Activated naive CD4-positive, alpha-beta T cell treated with anti-CD3 and anti-CD28 coated beads, Interleukin-2, amount 50 U/mL, for 16 hours (primary cell): ENCODE results near the gene PLA2G4A.

Source experiments
- DNase-seq: peaks from one replicate; pipeline ENCODE4 v3.0.0-alpha.2; 2020

The PLA2G4A gene

DNA sequence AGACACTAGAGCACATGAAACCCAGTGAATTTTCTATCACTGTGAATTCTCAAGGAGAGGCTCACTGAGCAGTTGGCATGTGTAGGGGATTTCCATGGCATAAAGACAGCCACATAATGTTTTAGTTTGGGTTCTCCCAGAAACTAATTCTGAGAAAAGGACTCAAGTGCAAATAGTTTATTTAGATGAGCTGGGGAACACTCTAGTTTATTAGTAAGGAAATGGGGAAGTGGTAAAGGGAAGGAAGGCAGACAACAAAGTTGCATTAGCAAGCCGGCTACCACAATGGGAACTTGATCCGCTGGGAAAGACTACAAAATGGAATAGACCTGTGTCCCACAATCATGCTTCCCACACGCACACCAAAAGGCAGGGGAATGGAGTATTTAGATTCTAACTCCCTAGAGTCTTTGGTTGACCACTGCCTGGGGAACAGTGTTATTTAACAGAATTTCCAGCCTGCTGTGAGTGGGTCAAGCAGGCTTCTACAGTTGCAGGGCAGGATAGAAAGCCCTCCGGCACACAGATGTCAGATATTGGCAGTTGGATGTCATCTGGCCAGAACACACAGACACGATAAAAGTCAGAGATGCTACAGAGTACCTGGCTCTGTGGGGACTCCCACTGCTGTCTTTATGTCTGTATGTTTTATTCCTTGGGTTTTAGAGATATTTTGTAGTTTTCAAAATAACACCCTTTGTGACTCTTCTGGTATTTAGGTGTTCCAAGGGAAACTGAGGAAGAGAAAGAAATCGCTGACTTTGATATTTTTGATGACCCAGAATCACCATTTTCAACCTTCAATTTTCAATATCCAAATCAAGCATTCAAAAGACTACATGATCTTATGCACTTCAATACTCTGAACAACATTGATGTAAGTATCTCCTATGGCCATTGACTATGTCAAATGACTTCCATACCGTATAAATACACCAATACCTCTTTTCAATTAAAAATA is 150.1 kb downstream of the PLA2G4A start:
- no peak for DNase-seq

DNA sequence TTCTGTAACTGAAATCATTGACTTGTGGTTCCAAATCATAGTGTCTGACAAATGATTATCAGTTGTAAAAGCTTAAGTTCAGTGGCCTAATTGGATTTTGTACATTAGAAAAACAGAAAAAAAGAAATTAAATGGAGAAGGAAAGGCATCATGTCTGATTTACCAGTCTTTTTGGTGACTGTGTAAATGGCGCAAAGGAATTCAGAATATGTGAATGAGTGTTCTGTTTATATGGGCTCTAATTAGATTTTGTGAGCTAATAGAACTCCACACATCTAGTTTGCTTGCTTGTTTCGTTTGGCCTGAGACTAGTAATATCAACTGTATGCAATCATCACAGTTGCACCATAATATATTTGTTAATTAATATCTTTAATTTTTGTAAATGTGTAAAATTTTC is 151.7 kb downstream of the PLA2G4A start:
- no peak for DNase-seq

DNA sequence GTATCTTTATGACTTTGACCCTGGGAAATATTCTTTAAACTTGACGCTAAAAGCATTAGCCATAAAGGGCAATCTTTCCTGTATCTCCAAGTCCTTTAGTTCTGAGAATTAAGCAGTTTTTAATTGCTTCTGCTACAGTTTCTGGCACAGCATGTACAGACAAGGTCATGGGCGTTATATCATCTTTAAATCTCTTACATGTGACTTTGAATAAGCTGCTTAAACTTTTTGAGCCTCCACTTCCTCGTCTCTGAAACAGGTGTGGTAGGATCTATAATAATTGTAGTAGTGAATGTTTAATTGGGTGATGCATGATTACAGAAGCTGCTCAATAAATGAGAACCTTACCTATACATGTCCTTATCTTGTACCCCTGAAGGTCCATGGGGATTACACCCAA is 153.4 kb downstream of the PLA2G4A start:
- no peak for DNase-seq

DNA sequence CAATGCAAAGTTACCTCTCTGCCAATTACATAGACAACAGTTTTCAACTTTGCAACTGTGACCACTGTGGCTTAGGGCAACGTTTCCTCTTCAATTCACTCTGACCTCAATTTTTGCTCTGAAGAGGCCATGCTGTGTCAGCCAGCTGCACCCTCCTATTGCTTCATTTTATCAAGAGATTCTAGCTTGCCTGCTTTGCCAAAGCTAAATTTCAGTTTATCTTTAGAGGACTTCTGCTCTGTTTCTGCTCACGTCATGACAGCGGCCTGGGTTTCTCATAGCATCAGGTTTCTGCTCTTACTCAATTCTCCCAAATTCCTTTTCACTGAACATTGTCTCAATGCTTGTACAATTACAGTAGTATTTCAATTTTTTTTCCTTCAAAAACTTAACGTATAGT is 154.6 kb downstream of the PLA2G4A start:
- no peak for DNase-seq

DNA sequence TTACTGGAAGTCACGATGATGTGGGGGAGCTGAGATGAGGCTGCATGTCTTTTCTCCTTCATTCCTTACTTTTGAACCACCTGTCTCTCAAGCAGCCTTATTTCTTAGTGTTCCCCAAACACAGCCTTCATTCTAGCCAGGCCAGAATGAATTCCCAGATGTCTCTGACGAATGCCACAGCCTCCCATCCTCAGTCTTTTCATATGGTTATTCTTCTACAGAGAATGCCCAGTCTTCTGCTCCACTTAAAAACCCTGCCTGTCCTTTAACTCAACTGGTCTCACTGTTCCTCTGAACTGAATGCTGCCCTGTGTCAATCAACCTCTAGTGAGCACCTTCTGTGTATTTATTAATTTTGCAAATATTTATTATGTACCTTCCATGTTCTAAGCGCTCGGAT is 156.2 kb downstream of the PLA2G4A start:
- DNase-seq = no peak

DNA sequence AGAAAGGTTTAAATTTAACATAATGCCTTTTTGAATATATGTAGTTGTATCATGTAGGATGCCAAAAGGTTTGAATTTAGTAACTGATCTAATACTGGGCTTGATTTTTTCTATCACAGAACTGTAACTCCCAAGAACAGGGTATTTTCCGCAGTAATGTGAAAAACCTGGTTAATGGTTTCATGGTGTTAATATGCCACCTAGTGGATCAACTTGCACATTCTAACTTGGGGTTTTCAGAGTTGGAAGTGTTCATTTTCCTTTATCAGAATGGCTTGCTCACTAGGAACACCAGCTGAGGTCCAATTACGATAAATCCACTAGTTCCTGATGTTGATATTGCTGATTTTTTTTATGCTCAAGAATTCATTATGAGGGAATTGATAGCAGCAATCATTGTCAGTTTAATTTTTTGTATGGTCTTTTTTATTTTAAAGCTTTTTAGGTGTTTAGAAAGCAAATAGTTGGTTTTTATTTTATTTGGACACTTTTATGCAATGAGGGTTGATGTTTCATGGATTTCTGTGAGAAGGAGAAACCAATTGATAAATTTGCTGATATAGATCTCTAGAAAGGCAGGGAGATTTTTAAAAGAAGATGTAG is 157.2 kb downstream of the PLA2G4A start:
- no peak for DNase-seq

DNA sequence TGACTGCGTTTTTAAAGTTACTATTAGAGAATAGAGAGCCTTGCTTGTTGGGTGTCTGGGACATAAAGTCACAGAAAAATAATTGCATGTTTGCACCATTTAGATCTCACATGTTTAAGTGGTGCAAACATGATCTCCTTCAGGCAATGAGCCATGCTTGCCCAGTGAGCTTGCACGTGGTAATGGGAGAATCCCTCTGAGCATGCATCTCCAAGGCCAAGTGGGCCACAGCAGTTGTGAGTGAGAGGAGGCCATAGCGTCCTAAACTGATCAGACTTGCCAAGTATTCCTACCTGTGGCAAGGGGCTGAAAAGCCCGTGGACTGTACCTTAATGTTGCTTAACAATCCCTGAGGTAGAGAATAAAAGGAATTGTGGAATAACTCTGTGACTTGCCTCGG is 158.3 kb downstream of the PLA2G4A start:
- no peak for DNase-seq

DNA sequence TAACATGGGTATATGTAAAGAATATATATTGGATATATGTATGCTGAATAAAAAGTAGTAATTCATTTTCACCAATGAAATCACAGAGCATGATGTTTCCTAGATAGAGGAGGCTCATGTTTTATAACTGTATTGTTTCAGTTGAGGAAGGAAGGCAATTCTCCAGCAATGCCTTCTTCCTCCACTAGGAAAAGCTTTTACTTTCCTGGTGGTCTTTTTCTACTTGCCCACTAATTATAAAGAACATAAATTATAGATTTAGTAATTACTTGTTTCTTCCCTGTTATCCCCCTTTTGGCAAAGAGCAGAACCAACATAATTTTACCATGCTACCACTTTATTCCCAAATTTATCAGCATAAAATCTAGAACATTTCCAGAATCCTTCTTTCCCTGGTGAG is 159.0 kb downstream of the PLA2G4A start:
- DNase-seq = no peak

DNA sequence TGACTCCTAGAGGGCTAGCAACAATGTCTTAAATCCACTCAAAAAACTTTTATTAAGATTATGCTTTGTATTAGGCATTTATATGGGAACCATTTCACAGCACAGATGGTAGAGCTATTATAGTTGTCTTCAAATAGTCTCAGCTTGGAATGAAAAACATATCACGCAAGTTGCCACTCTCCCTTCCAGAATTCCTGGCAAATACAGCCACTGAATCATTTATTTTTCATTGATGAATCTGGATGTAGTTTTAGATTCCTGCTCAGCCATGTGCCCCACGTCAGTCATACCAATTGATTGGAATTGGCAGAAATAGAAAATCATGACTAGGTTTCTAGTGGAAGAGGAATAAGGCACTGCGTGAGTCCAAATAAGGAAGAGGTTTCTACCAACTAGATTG is 165.2 kb downstream of the PLA2G4A start:
- DNase-seq = no peak

DNA sequence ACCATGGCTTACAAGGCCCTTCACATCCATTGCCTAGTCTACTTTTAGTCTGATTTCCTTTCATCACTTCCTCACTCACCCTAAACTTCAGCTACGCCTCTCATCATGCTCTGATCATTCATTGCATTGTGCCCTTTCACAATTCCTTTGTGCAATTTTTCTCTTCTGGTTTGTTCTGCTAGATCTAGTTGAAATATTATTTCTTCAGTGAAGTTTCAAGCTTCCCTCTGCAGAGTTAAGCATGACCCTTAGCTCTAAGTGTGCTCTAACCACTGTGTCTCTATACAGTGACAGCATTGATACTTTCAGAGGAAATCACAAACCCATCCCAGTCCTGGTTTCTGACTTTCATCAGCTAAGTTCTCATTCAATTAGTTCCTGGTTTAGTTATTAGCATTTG is 166.1 kb downstream of the PLA2G4A start:
- DNase-seq = no peak

DNA sequence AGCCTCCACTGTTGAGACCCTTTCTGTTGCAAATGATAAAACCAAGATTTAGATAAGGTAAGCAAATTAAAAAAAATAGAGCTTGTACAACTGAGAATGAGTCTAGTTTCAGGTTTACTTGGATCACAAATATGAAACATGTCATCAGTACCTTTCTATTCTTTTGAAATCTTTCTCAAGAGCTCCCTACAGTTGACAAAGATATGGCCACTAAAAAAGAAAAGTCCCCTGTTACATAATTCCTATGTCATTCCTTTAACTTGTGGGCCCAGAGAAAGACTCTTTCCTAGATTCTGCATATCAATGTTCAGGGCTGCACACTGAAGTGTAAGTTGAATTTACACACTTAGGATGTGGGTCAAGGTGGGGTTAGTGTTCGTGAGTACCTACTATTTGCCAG is 168.1 kb downstream of the PLA2G4A start:
- DNase-seq = no peak

DNA sequence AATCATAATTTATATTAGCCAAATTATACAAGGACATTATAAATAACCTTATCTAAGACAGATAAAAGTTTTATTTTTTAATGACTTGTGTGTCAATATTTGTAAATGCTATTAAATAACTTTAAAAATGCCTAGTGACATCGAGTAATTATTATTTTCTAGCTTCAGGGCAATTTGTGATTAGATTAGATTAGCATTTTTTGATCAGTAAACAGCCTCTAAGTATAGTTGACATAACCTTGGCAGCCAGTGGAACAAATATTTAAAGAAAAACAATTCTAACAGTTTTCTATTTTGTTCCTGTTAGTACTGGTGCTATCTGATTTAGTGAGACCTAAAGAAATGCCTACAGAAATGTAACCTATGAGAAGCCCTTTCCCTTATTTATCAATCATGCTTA is 169.1 kb downstream of the PLA2G4A start:
- no peak for DNase-seq

DNA sequence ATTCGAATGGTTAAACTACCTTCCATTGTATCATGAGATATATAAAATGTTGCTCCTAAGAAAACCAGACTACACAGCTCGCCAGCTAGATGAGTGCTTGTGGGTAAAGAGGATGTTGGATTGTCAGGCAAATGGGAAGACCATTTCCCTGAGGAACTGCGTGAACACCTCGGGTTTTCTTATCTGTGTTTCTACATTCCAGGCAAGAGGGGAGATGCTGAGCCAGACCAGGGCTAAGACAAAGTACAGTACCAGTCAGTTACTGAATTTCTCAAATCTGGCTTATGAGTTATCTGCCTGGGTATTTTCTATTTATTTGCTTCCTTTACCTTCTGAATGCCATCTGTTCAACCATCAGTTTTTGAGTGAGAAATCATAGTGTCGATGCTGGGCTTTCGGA is 170.8 kb downstream of the PLA2G4A start:
- no peak for DNase-seq

DNA sequence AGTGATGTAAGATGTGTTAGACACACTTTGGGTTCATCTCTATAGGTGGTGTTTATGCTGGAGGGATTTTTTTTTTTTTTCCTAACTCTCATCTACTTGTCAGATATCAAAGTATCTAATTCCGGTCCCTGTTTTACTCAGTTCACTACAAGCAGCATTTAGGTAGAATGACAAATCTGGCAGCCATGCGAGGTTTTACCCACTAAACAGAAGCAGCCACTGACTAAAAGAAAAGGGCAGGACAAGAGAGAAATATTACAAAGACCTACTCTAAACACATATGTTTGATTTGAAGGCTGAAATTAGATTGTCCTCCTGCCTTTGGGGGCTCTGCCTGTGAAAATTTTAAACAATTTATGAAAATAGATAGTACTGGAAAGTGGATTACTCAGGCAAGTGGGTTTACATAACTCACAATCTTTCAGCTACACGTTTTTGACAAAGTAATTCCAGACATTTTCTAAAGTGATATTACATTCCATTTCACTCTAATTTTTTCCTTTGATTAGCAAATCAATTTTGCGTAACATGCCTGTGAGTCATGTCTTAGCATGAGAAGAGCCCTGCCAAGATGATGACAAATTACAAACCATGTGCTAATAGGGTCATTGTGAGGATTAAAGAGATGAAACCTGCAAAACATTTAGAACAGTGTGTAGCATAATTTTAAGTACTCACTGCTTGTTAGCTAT is 172.6 kb downstream of the PLA2G4A start:
- no peak for DNase-seq

DNA sequence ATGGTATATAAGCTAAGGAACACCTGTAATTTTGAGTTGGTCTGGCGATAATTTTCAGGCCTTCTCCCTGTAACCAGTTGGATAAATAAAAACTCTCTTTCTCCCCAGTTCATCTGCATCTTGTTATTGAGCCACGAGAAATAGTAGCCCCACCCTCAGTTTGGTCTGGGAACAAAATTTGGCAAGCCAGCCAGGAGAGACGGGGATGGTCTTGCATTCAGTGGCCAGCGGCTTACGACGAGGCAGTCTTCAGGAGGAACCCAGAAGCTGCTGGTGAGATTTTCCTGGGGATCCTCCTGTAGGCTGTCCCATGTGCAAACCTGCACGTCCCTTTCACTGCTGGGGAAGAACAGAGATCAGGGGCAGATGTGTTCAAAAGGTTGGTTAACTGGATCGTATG is 174.6 kb downstream of the PLA2G4A start:
- DNase-seq = no peak

DNA sequence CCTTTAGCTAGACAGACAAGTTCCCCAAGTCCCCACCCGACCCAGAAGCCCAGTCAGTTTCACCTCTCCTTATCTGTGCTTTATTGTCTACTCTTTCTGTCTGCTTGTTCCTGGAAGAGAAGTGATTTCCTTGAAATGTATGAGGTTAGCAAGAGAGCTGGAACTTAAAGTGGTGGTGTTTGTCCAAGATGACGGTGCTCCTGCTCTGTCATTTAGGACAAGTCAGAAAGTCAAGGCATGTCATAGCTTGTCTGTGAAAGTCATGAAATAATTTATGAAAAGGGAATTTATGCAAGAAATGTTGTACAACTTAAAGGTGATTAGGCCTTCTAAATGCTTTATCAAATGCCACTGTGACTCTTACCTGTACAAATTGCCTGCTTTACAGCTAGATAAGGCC is 178.1 kb downstream of the PLA2G4A start:
- no peak for DNase-seq

DNA sequence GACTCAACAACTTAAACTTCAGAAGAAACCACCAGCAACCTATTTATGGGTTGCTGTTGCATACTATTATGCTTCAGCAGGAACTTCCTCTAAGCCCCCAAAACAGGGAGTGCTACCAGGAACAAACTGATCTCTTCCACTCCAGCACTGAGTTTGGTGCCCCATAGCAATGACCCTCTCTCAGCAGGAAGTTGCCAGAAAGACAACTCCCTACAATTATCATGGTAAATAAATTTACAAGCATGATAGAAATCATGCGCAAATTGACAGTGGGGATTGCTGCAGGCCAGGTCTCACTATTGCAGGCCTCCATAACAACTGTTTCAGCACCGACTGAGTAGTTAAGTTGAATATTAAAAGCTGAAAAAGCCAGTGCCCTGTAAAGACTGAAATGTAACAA is 180.6 kb downstream of the PLA2G4A start:
- no peak for DNase-seq

DNA sequence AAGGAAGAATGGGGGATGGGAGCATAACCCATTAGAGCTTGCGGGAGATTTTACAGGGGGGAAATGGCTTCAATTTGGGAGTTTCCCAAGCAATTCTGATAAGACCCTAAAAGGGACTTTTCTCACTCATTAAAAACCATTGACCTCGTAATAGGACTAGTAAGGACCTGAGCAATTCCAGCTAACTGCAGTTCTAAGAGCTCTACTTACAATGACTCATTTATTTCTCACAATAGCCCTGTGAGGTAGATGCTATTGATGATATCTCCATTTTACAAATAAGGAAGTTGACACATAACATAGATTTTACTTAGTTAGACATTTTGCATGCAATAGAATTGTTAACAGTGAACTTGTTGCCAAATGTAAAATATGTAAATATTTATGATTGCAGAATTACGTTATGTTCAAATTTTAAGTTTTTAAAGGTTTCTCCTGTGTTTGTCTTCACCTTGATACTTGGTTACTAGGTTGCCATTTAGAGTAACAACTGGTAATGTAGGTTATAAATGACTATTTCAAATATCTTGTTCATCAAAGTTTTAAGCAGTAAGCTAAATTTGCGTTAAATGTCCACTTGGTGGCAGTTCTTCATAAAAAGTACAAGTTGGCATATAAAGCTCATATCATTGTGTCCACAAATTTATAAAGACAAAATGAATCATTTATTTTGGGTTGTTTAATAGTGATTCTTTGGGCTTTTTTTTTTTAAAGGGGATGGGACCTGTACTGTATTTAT is 182.0 kb downstream of the PLA2G4A start:
- DNase-seq = no peak

DNA sequence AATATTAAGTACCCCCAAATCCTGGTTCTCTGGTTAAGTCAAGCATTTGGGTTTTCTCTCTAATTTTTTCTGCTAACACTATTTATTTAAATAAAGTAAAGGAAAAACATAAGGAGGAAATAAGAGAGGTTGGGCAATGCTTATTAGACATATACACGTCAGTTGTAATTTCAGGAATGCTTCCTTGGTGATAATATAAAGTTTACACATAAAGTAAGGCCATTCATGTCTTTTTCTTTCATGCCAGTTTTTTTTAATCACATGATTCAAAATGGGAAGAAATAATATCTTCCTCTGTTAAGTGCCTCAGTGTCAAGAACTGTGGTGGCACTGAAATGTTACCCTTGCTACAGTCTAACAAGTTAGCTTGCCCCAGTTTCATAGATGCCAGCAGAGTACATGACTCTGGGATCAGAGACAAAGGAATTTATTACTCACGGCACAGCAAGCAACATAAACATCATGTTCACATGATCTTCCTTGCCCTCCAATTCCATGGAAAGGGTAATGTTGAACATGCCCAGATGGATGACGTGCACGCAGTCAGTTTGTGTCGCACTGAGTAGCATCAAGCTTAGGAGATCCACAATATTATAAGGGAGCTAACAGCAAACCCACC is 184.9 kb downstream of the PLA2G4A start:
- DNase-seq = no peak

DNA sequence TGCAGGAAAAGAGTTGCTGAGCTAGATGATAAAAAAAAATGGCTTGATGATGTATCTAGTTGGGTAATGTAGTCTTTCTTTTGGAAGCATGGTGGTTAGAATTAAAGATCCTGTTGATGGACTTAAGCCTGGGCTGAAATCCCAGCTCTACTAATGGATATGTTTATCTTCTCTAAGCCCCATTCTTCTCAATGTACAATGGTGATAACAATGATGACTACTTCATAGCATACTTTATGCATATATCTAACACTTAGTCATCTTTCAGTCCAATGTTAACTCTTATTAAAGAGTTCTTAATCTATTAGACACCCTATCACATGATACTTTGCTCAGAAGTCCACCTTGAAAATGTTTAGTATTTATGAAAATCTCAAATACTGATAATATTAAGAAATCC is 189.5 kb downstream of the PLA2G4A start:
- DNase-seq = no peak

DNA sequence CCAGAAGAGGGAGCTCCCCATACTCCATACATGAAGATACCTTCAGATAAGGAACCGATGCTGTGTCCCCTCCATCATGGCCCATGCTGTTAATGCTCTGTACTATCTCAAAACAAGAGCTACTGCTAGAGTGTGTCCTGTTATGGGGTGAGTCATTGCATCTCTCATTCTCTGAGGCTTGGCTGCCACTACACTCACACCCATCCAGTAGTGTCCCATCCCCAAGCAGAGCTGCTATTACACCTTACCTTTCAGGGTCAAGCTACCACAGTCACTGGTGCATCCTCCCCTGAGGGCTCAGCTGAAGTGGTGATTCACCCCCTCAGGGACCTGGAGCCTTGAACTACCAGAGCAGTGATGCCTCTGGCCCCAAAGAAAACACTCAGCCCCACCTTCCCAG is 198.5 kb downstream of the PLA2G4A start:
- DNase-seq = no peak

DNA sequence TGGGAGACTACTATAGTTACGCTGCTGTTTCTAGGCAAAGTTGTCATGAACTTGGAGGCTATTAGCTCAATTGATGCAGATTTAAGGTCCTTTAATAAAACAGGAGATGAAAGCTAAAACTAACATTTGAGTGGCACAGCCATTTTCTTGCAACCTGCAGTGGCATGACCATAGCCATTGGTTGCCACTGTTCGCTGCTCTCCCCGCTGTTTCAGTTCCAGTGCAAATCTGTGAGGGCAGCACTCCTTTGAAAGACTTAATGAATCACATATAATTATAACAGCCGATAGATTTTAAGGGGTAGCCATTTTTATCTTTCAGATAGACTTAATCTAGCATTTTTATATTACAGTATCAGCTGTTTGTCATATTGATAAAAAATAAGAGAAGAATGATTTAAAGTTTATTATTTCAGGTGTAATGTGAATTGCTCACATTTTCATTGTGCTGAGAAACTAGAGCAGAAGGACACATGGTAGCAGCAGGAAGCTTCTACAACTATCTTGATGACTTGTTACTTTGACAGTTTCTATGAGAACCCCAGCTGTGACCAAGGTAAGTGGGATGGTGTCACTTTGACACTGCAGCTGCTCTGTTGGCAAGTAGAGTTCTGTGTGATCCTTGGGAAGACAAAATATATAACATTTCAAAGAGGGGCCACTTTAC is 203.7 kb downstream of the PLA2G4A start:
- no peak for DNase-seq
